CD4-positive, alpha-beta T cell treated with Interleukin-4 for 1 hour (primary cell): ENCODE data around the gene GUCA2A.

ENCODE experiments used
- DNase-seq, 2 donors: peaks; one replicate each; pipeline ENCODE4 v3.0.0-alpha.2; 2020 to 2022

Gene GUCA2A

DNA sequence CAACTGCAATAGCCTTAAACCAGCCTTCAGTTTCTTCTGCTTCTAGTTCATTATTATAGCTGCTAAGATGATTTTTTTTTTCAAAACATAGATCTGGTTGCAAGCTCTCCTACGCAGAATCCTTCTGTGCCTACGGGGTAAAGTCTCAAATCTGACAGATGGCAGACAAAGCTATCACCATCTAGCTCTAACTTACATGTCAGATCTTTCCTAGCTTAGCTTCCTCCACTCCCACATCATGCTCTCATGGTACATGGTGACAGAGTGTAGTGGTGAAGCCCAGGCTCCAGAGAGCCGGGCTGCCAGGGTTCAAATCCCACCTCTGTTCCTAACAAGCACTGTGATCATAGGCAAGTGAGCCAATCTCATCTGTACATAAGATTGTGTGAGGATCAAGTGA is 35.6 kb downstream of the GUCA2A start:
- no peak for DNase-seq

- no peak for DNase-seq
Observed at GRCh38 chr1:42128499-42128898, 36.0 kb downstream of the GUCA2A start.

DNA sequence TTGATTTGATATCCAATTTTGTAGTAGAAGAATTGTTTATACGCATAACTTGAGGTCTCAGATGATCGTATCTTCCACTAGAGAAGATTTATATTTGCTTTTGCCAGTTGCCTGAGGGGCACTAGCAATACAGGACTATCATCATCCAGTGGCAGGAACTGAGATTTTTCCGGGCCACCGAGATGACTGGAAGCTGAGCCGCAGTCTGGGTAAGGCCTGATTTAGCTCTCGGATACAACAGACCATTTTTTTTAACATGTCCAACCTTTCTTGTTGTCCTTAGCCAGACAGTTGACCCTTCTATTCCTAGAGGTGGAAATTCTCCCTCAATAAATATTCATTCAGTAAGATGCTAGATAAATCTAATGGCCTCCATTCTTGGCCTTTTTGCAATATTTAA is 36.8 kb downstream of the GUCA2A start:
- no peak for DNase-seq

DNA sequence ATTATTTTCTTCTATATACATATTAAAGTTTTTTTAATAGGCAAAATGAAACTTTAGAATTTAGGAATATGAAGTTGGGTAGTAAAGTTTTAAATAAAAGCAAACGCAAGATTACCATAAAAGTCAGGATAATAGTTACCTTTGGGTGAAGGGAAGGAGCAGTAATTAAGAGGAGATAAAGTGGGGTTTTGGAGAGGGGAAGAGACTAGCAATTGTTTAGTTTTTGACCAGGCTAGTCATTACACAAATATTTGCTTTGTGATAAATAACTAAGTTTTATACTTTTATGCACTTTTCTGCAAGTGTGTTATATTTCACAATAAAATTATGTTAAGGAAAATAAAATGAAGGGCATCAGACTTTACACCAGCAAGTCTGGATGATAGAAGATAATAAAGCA is 39.0 kb downstream of the GUCA2A start:
- DNase-seq = no peak

- DNase-seq = no peak
Observed at GRCh38 chr1:42122408-42122807, 42.1 kb downstream of the GUCA2A start.

DNA sequence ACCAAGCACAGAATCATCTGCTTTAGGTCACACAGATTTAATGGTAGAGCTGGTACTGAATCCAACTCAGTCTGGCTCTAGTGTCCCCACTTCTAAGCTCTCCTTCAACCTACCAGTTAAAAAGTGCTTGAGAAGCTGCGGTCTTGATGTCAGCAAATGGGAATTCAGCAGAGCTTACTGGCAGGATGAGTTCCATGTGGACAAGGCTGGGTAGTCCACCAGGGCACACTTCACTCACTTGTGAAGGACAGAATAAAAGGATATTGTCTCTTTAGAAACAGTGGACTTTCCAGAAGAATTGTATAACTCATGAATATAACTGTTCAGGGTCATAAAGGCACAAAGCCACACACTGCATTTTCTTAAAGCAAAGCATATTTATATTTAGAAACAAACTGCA is 46.4 kb downstream of the GUCA2A start:
- DNase-seq = no peak

- DNase-seq = no peak
Observed at GRCh38 chr1:42117214-42117613, 47.3 kb downstream of the GUCA2A start.

GRCh38 chr1:42114229-42114628 is 50.3 kb downstream of the GUCA2A start:
- DNase-seq = no peak
